ENCODE measurements around the gene FBLN2. TPM values are rescaled to one million over a fixed set of nuclear protein-coding genes. Genes with fewer than 3 reads are reported as not detected.

Gene FBLN2
- total and polyA plus RNA-seq, 2 of the 4 experiments (the other 2 are of a cell fraction): 11.8 to 60.8 TPM

DNA sequence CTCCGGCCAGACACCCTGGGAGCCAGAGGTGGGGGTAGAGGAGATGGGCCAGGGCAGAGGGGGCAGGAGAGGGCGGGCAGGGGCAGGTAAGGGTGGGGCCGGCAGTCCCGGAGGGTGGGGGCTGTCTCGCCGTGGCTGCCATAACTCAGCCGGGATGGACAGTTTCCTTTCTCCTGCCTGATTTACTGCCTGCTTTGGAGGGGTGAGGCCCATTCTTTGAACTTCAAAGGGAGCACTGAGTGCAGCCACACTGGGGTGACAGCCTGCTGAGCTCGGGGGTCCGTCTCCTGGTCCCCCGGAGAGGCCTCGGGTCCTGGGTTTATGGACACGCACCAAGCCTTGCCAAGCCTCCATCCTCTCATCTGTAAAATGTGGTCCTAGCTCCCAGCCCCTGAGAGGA lies 135.4 kb downstream of the FBLN2 start:
- no peak overlapping the region for H3K9ac ChIP-seq (ENCODE audit: low read depth, low read length)
- ChIA-PET POLR2A (ENCODE audit: unreplicated experiment) (no interaction called here), CTCF (no interaction called here)
- H3K79me1 ChIP-seq (ENCODE audit: low read depth in 1 of 2, low read length in 2 of 2): no peaks in the 10 kb centered on the region
- peaks cover 9% of the 10 kb centered on the region for H3K27me3 ChIP-seq (ENCODE audit: control insufficient read depth, insufficient read depth, low read length)
- no peak overlapping the region for H4K8ac ChIP-seq (ENCODE audit: low read depth in 2 of 2, low read length in 2 of 2)
- no peak overlapping the region for H4K5ac ChIP-seq (ENCODE audit: low read depth, low read length)
- no peak overlapping the region for H3K4ac ChIP-seq (ENCODE audit: low read depth, low read length)
- H2BK20ac ChIP-seq (ENCODE audit: low read depth, low read length): no peak overlapping the region
- H3K9me1 ChIP-seq (ENCODE audit: insufficient read depth, low read length): no peaks in the 10 kb centered on the region
- no peak overlapping the region for H3K14ac ChIP-seq (replicated peaks; ENCODE audit: low read depth, low read length)
- in situ Hi-C loops (cut with MboI; ENCODE audit: low sequenced_read_pairs): no loop called here
- no peak overlapping the region for H3K18ac ChIP-seq (ENCODE audit: low read depth, low read length)
- H3K4me3 ChIP-seq (ENCODE audit: insufficient read depth, low read depth, low read length): no peak overlapping the region
- H3K27ac ChIP-seq (ENCODE audit: insufficient read depth, low read length): no peak overlapping the region
- no TSS peak for BruUV-seq (replicated peaks)
- H2AK9ac ChIP-seq (replicated peaks; ENCODE audit: low read depth, low read length, poor library complexity): no peak overlapping the region
- DNase-seq: no peak
- no peak overlapping the region for H2BK15ac ChIP-seq (ENCODE audit: low read depth, low read length)
- no peak overlapping the region for H2AK5ac ChIP-seq (ENCODE audit: low read depth, low read length)
- no peak overlapping the region for H2BK120ac ChIP-seq (ENCODE audit: low read depth, low read length)
- H4K20me1 ChIP-seq (ENCODE audit: insufficient read depth, low read length): no peaks in the 10 kb centered on the region
- no peak for ATAC-seq (ENCODE audit: low read depth)
- H3K9me3 ChIP-seq (ENCODE audit: control insufficient read depth, insufficient read depth, low read length): no peaks in the 10 kb centered on the region
- no peaks in the 10 kb centered on the region for H3K4me1 ChIP-seq (ENCODE audit: control insufficient read depth, insufficient read depth, low read length)
- no peak overlapping the region for H3K4me2 ChIP-seq (ENCODE audit: low read depth, low read length)
- no peak overlapping the region for H4K91ac ChIP-seq (ENCODE audit: insufficient read depth, low read depth, low read length)
- no peak overlapping the region for H2BK5ac ChIP-seq (ENCODE audit: low read depth, low read length, poor library complexity, severe bottlenecking)
- no peaks in the 10 kb centered on the region for H3K36me3 ChIP-seq (ENCODE audit: control insufficient read depth, insufficient read depth, low read length)
- intact Hi-C loops (cut with micrococcal nuclease): no loop called here
- 83% methylated on average over 1 of the region's 12 CpGs; no CpG with 5 or more reads in 1 of the 2 experiments for WGBS, 2 experiments (ENCODE audit: extremely low coverage in 2 of 2, insufficient read length in 1 of 2)
- TF ChIP-seq, protein P1, sequence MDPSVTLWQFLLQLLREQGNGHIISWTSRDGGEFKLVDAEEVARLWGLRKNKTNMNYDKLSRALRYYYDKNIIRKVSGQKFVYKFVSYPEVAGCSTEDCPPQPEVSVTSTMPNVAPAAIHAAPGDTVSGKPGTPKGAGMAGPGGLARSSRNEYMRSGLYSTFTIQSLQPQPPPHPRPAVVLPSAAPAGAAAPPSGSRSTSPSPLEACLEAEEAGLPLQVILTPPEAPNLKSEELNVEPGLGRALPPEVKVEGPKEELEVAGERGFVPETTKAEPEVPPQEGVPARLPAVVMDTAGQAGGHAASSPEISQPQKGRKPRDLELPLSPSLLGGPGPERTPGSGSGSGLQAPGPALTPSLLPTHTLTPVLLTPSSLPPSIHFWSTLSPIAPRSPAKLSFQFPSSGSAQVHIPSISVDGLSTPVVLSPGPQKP (IDR thresholded peaks at IDR 0.05; ENCODE audit: borderline replicate concordance, low read depth, low read length): no peak
- TF ChIP-seq FOS (IDR thresholded peaks at IDR 0.05; ENCODE audit: low read depth, low read length): no peak
- no peak for TF ChIP-seq CEBPB (IDR thresholded peaks at IDR 0.05; ENCODE audit: low read depth, low read length)
- no peak overlapping the region for H3K56ac ChIP-seq (ENCODE audit: extremely low read depth, insufficient read depth, low read length)
- H2AFZ ChIP-seq (replicated peaks; ENCODE audit: low read length, poor library complexity): no peak overlapping the region
- H3K23ac ChIP-seq (ENCODE audit: low read depth, low read length): no peak overlapping the region
- dilution Hi-C loops (cut with HindIII; ENCODE audit: low sequenced_read_pairs, unreplicated experiment): no loop called here

Measured in IMR-90 (cell line).